ENCODE data around the gene SUSD3. TPM values are rescaled to one million over a fixed set of nuclear protein-coding genes. Genes with fewer than 3 reads are reported as not detected.
"Not testable (repeated sequence)": the region's sequence is repeated elsewhere in the genome, so short reads cannot be mapped to it uniquely, and the experiment has no call there.

Gene SUSD3
- polyA plus RNA-seq (2014; cell fraction: cytosol; rRNA removed) = not detected in 2 replicates
- polyA plus RNA-seq (2014; cell fraction: nucleus; rRNA removed) = not detected in 2 replicates

DNA sequence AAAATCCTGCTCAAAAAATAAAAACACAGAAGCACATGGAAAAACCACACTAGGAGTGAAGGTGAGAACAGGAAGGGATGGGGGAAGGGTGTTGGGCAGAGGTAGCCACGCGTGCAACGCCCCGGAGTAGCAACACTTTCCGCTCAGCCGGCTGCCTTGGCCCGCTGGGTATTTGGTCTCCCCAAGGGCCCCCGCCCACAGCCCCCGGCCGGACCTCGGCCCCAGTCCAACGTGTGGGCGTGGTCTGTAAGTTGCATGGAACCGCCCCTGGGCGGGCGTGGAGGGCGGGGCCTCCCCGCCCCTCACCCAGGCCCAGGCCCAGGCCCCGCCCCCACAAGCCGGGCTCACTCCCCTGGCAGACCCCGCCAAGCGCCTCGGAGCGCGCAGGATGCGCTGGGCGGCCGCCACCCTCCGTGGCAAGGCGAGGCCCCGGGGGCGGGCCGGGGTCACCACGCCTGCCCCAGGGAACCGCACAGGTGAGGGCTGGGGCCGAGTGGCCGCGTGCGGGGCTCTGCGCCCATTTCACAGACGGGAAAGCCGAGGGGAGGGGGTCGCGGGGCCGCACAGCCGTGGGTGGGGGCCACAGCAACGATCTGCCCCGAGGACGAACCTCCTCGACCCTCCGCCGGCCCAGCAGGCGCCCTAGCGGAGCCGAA, at the start of gene SUSD3:
SUSD3 (plus strand) TSS at position 347 of the 656 bp plus-strand sequence; CDS start at position 389, 42 bp downstream.
- no peak for DNase-seq (ENCODE audit: low spot score)

- DNase-seq (ENCODE audit: low spot score) = no peak
These were observed 49.0 kb upstream of the SUSD3 start for GRCh38 chr9:93009337-93010015.

DNA sequence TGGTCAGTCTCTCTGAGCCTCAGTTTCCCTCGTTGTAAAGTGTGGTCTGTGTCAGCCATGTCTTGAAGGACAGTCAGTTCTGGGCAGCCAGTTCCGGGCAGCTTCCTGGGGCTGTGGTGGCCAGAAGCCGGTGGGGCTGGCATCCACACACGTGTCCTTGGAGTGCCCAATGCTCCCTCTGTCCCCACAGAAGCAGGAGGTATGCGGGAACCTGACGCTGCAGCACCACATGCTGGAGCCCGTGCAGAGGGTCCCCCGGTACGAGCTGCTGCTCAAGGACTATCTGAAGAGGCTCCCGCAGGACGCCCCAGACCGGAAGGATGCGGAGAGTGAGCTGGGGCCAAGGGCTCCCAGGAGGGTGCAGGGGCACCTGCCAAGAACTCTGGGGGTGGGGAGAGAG, 48.4 kb upstream of the SUSD3 start:
- no peak for DNase-seq (ENCODE audit: low spot score)

GRCh38 chr9:93010704-93011103, 47.8 kb upstream of the SUSD3 start:
- DNase-seq (ENCODE audit: low spot score) = no peak

GRCh38 chr9:93011114-93011513, 47.4 kb upstream of the SUSD3 start:
- DNase-seq (ENCODE audit: low spot score) = no peak

- no peak for DNase-seq (ENCODE audit: low spot score)
These were observed 45.3 kb upstream of the SUSD3 start for GRCh38 chr9:93012963-93013855.

GRCh38 chr9:93013856-93014582, 44.5 kb upstream of the SUSD3 start:
- no peak for DNase-seq (ENCODE audit: low spot score)

GRCh38 chr9:93015190-93015589, 43.3 kb upstream of the SUSD3 start:
- not testable (repeated sequence) for DNase-seq (ENCODE audit: low spot score)

DNA sequence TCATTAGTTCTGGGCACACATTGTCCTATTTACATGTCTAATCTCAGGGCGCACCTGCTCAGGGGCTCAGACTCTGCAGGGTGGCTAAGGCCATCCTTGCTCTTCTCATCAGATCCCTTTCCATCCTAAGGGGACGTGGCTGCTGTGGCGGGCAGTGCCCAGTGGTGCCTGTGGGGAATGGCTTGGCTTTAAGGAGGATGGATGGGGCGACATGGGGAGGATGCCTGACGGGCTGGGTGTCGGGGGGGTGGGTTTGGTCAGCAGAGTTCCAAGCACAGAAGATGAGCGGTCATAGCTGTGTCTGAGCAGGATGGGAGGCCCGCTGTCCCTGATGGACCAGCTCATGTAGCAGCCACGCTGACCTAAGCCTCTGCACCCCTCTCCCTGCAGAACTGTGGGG, 40.9 kb upstream of the SUSD3 start:
- DNase-seq (ENCODE audit: low spot score) = no peak

DNA sequence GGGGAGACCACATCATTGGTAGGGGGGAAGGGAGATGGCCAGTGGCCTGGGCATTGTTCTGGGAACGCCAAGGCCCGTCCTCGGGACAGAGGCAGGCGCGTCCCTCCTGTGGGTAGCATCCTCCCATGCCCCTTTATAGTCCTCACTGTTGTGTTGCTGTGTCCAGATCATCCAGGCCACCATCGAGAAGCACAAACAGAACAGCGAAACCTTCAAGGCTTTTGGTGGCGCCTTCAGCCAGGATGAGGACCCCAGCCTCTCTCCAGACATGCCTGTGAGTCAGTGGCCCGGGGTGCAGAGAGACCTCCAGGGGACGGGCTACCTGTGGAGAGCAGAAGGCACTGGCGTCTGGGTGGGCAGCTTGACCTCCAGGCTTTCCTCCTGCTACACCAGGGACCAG, 38.4 kb upstream of the SUSD3 start:
- no peak for DNase-seq (ENCODE audit: low spot score)

DNA sequence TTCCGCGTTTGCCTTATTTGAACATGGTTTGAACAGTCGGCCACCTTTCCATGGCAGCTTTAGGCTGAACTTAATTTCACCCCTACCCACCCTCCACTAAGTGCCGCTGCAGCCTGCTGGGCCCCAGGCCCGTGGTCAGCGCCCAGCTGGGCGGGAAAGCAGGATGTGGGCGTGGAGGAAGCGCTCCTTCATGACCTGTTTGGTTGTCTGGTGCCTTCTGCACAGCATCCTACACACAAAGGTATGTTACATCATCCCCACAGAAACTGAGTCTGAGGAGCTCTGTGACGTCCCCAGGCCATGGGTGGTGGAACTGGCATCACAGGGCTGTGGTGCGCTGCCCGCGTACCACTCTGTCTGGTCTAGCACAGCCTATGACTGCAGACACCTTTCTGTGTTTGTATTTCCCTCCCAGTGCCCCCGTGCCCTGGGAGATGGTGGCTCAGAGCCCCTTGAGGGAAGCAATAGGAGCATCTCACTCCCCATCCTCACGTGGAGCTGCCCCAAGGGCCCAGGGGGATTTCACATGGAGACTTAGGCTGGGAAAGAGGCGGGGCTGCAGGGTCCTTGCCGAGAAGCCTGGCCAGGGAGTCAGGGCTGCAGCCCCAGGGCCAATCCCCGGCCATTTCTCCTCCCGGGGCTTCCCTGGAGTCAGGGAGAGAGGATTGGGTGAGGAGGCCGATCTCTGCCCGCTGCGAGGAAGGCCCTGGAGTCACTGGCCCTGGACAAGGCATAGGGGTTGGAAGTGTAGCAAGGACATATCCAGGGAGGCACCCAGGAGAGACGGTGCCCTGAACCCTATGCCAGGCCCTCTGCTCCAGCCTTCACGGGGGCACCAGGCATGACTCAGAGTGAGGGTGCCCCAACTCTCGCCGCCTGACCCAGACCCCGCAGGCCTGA, 37.5 kb upstream of the SUSD3 start:
- no peak for DNase-seq (ENCODE audit: low spot score)

DNA sequence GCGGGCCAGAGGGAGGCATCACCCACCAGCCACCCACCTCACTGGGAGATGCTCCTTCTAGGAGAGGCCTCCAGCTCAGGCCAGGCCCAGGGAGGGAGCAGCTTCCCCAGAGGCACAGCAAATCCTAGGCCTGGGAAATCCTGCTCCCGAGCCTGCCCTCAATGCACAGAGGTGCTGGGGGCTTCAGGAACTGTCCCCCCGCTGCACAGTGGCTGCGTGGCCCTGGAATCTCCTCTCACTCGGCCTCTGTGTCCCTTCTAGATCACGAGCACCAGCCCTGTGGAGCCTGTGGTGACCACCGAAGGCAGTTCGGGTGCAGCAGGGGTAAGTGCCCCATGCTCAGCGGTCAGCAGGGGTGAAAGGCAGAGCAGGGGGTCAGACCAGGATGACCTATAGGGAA, 36.4 kb upstream of the SUSD3 start:
- DNase-seq (ENCODE audit: low spot score) = no peak

GRCh38 chr9:93022721-93023520, 35.6 kb upstream of the SUSD3 start:
- no peak for DNase-seq (ENCODE audit: low spot score)

- DNase-seq (ENCODE audit: low spot score) = no peak
These were observed 35.0 kb upstream of the SUSD3 start for GRCh38 chr9:93023521-93023815.

DNA sequence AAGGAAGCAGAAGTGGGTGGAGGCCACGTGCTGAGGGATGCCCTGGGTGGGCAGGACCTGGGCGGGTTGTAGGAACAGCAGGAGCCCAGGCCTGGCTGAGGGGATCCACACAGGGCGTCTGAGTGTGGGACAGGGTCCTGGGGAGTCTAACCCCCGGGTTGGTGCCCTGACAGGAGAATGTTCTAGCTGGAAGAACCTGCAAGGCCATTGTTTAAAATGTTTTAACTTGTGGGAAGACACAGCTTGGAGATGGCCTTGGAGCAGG, 33.9 kb upstream of the SUSD3 start:
- no peak for DNase-seq (ENCODE audit: low spot score)

DNA sequence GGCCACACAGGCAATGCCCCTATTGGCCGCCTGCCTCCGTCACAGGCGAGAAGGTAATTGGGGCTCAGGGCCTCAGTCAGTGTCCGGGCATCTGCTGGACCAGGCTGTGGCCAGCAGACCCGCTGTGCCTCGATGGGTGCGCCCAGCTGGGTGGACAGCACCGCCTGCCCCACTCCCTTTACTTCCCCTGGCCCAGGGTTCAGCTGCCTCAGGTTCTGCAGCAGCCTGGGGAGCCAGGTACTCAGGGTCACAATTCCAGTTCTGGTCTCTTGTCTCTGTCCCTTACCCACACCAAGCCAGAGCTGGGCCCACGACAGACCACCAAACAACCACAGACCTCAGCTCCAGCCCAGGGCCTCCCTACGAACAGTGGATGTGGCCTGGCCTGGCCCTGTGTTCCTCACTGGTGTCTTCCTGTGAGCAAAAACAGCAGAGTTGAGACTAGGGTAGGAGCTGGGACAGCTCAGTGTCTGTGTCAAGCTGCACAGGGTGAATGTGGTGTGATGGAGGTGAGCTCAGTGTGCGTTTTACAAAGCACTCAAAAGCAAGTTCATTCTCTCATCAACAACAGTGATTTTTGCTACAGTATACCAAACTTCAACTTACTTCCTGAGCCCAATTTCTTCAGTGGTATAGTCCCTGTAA, 33.4 kb upstream of the SUSD3 start:
- DNase-seq (ENCODE audit: low spot score) = no peak

GRCh38 chr9:93025736-93026135, 32.8 kb upstream of the SUSD3 start:
- no peak for DNase-seq (ENCODE audit: low spot score)

DNA sequence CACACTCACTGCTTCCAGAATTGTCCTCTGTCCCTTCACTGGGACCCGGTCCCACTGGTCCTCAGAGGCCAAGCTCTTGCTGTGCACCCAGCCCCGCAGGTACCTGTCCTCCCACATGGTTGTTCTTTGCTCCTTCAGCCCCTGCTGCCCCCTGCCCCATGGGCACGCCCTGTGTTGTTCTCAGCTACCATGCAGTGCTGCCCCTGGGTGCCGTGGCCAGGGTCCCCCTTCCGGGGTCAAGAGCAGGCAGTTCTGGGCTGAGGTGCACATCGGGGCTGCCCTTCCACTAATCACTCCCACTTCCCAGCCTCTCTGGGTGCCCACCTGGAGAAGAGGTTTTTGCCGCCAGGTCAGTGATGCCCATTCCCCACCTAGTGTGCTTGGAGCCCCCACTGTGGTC, 31.9 kb upstream of the SUSD3 start:
- DNase-seq (ENCODE audit: low spot score) = no peak

DNA sequence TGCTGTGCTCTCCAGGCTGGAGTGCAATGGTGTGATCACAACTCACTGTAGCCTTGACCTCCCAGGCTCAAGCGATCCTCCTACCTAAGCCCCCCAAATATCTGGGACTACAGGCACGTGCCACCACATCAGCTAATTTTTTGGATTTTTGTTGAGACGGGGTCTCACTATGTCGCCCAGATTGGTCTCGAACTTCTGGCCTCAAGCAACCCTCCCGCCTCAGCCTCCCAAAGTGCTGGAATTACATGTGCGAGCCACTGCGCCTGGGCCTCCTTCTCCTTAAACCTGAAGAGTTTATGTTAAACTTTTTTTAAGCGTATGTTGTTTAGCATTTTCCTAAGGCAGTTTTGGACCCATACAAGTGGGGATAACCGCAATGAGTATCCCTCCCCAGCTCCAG, 30.8 kb upstream of the SUSD3 start:
- DNase-seq (ENCODE audit: low spot score) = no peak

All from SK-N-DZ (cell line).